C4-2B (cell line): ENCODE results near the gene ALAS1.

ENCODE experiments used
- H3K27ac ChIP-seq: fragments of 450-650 bp; 2 replicates; pipeline ENCODE4 v1.5.1; 2017
- ZFX ChIP-seq: fragments of 450-650 bp; IDR thresholded peaks from 2 replicates; pipeline ENCODE4 v1.6.1; 2017
- TF ChIP-seq, protein P1 (sequence below): fragments of 450-650 bp; conservative IDR thresholded peaks from 2 replicates; pipeline ENCODE4 v1.5.1; 2017; ENCODE audit warnings: mild to moderate bottlenecking

ALAS1 gene

DNA sequence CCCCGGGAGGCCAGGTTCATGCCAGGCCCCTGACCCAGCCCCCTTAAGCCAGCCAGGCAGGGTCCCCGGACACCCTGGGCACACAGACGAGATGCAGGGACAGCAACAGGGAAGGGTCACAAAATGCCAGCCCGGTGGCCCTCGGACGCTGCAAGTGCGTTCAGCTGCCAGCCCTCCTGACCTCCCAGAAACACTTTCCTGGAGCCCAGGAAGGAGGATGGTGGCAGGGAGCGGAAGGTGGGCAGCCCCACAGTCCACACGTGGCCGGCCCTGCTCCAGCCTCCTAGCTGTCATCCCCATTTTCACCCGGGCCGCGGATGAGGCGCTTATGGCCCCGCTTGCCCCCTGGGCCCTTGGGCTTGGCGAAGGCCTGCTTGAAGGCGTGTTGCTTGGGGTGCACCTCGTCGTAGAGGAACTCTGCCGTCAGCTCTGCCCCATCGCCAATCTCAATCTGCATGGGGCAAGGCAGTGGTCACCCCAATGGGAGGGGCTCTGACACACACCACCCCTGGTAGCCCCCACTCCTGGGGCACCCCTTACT, 30.9 kb downstream of the ALAS1 start:
- H3K27ac ChIP-seq = no peak overlapping the region
- TF ChIP-seq, protein P1, sequence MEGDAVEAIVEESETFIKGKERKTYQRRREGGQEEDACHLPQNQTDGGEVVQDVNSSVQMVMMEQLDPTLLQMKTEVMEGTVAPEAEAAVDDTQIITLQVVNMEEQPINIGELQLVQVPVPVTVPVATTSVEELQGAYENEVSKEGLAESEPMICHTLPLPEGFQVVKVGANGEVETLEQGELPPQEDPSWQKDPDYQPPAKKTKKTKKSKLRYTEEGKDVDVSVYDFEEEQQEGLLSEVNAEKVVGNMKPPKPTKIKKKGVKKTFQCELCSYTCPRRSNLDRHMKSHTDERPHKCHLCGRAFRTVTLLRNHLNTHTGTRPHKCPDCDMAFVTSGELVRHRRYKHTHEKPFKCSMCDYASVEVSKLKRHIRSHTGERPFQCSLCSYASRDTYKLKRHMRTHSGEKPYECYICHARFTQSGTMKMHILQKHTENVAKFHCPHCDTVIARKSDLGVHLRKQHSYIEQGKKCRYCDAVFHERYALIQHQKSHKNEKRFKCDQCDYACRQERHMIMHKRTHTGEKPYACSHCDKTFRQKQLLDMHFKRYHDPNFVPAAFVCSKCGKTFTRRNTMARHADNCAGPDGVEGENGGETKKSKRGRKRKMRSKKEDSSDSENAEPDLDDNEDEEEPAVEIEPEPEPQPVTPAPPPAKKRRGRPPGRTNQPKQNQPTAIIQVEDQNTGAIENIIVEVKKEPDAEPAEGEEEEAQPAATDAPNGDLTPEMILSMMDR = no peak
- no peak for TF ChIP-seq ZFX

DNA sequence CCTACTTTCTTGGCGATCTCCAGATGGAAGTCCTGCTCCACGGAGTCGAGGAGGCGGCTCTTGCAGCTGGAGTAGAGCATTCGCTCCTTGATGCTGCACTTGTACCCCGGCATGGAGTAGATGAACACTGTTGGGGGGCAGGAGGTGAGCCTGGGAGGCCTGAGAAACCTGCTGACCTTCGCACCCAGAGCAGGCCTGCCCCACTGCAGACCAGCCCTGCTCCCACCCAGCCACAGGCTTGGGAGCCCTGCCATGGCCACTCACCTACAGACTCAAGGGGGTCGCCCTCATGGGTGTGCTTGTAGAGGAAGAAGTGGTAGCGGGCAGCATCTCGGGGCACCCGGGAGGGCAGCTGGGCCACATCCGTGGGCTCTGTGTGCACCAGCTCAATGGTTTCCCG, 31.7 kb downstream of the ALAS1 start:
- no peak for TF ChIP-seq ZFX
- TF ChIP-seq, protein P1 = no peak
- H3K27ac ChIP-seq = no peak overlapping the region

DNA sequence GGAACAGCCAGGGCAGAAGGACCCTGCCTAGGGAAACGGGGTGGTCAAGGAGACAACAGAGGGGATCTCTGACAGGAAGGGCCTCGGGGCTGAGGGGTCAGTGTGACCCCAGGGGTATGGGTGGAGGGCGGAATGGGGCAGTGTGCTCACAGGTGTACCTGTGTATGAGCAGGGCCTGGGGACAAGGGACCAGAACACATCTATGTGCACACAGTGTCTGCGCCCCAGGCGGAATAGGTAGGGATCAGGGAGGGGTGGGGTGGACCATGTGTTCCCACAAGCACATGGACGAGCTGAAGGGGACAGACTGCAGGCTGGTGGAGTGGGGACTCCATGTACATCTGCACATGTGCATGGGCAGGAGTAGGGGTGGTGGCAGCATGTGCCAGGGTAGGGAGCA, 32.5 kb downstream of the ALAS1 start:
- TF ChIP-seq ZFX = no peak
- TF ChIP-seq, protein P1 = no peak
- H3K27ac ChIP-seq = no peak overlapping the region

- TF ChIP-seq ZFX = no peak
- TF ChIP-seq, protein P1 = no peak
- H3K27ac ChIP-seq = no peak overlapping the region
Measured at GRCh38 chr3:52230889-52231499, 33.0 kb downstream of the ALAS1 start.

DNA sequence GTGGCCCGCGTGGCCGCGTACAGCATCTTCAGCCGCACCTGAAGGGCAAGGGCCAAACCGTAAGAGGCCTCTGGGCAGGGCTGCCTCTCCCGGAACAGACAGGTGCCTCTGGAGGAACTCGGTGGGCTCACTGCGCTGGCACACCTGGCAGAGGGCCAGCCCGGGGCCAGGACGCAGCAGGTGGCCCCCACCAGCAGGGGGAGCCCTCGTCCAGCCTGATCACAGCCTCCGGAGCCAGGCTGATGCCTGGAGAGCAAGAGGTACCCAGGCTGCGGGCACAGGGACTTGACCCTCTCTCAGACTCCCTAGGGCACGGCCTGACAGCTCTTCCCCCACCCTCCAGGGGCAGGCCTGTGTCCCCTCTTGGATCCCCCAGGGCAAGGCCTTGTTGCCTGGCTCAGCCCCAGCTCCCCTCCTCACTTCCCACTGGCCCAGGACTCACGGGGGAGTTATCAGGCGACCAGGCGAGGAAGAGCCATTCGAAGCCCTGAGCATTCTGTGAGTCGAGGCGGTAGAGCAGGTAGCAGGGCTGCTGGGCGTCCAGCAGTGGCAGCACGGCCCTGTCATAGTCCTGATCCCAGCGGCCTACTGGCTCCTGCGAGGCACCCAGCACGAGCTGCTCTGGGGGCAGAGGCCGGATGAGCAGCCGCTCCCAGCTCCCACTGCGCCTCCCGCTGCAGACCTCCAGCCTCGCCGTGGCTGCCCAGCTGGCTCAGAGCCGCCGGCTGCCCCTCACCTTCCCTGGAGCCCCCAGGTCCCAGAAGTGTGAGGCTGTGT, 33.7 kb downstream of the ALAS1 start:
- H3K27ac ChIP-seq = no peak overlapping the region
- TF ChIP-seq ZFX = no peak
- TF ChIP-seq, protein P1 = peak; percentile 91

- H3K27ac ChIP-seq = no peak overlapping the region
- TF ChIP-seq, protein P1 = peak; percentile 18; the same call in 1 of the 2 replicates
- TF ChIP-seq ZFX = no peak
Measured at GRCh38 chr3:52232279-52233107, 34.5 kb downstream of the ALAS1 start.
